Left forelimb (tissue), 1 donor: ENCODE measurements around the gene PRR29.
"Not testable (repeated sequence)": the region's sequence is repeated elsewhere in the genome, so short reads cannot be mapped to it uniquely, and the experiment has no call there.

ENCODE experiments used
- DNase-seq: peaks from one replicate; pipeline ENCODE4 v3.0.0-alpha.2; 2018; ENCODE audit warnings: low spot score

PRR29 gene

DNA sequence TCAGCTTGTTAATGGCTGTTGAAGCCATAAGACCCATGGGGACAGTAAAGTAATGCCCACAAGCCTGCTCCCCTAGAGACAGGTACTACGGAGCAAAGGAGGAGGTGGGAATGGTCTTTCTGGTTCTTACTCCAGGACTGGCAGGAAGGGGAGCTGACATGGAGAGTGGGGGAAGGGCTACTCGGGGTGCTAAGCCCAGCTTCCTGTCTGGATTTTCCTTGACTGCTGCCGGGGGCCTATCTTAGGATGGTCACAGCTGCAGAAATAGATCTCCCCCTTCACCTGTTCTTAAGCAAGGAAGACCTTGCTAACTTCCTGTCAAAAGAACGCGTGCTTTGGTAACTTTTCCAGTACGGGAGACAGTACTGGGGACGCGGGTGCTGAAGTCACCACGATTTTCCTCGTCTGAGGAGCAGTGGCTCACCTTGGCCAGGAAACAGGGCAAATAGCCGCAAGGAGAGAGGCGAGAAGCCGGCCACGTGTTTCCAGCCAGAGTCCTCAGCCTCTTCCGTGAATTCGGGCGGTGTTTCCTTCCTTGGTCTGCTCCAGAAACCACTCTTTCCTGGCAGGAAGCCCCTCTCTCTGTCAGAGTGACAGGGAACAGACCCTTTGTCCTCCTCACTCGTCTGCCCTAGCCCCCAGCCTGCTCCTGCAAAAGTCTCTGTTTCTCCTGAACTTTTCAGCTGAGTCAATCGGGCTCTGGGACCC lies 656 bp upstream of the PRR29 start:
- no peak for DNase-seq

DNA sequence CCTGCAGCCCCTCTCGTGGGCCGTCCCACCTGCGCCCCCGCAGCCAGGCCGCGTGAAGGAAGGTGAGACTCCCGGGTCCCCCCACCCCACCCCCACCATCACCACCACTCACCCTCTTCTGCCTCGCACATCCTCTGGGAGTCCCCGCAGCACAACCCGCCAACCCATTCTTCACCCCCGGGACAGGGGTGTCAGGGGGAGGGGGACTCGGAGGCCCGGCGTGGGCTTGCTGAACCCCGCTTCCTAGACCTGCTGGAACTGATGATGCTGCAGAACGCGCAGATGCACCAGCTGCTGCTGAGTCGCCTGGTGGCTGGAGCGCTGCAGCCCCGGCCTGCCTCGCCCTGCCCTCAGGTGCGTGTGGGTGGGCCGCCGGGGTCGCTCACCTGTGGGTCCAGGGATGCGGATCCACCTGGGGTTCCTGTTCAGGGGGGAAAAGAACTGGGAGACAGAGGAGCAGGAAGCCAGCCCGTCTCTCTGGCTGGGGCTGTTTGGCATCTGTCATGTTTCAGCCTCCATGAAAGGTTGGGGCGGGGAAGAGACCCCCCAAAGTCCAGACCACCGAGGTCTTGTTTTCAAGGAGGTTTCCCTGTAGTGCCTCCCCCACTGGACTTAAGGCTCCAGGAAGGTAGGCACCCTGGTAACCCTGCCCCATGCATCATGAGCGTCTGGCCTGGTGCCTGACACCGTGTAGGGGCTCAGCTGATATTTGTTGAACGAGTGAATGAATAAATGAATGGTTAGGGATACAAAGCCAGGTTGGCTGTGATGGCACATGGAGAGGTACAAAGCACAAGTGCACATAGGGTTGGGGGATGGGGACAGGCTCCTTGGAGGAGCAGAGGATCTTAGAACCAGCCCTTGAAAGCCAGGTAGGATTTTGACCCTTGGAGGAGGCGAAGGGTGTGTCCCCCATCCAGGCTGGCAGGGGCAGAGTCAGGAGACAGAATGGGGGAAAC lies 849 bp downstream of the PRR29 start:
- DNase-seq, result no peak

DNA sequence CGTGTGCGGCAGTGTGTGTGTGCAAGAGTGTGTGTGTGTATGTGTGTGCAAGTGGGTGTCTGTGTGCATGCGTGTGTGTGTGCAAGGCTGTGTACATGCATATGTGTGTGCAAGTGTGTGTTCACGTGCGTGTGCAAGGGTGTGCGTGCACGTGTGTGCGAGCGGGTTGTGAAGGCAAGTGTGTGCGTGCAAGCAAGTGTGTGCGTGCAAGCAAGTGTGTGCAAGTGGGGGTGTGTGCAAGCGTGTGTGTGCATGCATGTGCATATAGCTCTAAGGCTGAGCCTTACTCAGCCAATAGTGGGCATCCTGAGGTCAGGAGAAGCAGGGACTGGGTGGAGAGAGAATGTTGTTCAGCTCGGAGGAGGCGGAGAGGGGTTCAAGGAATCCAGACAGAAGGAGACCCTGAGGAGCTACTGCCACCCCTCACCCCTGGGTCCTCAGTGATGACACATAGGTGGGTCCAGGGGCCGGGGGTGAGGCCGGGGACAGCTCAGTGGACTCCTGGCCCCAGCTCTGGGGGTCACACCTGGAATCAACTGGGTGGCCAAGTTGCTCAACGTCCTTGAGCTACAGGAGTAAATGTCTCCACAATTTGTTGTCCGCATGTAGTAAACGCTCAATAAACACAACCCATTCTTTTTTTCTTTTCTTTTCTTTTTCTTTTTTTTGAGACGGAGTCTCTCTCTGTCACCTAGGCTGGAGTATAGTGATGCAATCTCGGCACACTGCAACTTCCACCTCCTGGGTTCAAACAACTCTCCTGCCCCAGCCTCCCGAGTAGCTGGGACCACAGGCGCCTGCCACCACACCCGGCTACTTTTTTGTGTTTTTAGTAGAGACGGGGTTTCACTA lies 1.8 kb downstream of the PRR29 start:
- no peak for DNase-seq

DNA sequence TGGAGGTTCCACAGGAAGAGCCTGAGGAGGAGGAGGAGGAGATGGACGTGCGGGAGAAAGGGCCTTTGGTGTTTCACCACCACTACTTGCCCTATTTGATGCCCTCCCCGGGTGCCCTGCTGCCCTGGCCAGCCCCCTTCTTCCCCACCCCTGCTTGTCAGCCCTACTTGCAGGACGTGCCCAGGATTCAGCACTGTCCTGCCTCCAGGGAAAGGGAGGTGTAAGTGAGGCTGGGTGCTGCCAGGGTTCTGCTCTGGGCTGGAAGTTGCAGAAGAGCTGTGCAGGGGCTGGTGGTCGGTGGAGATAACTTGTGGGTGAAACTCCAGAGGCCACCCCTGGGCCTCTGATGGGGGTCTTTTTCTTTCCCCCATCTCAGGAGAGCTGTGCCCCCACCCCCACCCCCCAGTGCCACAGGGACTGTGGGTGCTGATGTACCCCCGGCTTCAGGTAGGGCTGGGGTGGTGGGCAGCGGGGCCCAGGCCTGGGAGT lies 3.0 kb downstream of the PRR29 start:
- DNase-seq, result no peak

DNA sequence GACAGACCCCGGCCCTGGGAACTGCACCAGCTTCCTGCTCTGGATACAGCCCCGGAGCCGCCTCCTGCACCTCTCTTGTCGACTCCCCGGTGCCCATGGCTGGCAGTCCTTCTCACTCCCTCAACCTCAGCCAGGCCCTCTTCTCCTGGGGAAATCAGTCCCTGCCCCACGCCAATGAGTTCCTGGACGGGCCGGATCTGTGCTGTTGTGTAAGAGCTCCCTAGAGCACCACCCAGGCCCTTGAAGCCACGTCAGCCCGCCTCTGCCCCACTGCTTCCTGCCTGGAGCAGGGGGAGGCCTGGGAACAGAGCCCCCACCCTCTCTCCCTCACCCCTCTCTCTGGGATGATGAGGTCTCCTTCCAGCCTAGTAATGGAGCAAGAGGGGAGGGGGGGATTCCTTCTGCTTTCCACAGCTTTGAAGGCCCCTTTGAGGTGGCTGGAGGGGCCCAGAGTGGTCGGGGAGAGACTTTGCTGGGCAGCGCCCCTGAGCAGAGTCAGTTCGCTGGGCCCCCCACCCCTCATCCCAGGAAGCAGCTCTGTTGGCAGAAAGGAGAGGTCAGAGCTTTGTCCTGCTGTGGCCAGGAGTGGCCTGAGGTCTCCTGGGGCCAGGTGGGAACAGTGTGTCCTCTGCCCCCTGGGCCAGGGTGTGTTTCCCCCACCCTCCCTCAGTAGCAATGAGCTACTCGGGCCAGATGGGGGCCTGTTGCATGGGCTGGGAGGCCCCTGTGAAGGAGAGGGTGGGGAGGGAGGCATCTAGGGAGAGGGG lies 3.8 kb downstream of the PRR29 start:
- DNase-seq, result no peak

DNA sequence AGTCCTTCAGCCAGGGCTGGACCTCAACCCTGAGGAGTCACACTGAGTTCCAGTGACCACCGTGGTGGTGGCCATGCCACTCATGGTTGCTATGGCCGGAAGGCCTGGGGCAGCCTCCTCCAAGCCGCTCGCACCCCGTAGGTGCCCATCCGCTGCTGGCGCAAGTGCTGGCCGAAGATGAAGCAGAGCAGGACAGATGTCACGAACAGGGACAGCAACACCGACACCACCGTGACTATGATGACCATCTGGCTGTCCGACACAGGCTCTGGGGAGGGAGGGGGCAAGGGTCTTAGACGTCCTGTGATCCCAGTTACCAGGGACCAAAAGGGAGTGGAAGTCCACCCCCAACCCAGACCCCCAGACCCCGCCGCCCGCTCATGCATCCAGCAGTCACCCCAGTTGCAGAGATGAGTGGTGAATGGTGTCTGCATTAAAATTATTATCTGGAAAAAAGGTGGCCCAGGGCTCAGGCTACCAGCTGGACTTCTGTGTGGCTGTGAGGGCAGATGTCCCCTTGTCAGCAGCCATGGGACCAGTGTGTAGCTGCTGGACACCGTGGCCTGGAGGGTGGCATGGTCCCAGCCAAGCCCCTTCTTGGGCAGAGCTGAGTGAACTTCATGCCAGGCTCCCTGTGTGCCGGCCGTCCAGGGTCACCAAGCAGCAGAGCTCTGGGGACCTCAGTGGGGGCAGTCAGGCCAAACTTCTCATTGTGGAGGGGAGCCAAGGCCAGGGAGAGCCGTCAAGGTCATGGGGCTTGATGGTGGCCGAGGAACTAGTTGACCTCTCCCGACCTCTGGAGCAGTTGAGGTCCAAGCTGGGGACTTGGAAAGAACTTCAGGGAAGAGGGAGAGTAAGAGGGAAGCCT lies 4.7 kb downstream of the PRR29 start:
- DNase-seq, result no peak

DNA sequence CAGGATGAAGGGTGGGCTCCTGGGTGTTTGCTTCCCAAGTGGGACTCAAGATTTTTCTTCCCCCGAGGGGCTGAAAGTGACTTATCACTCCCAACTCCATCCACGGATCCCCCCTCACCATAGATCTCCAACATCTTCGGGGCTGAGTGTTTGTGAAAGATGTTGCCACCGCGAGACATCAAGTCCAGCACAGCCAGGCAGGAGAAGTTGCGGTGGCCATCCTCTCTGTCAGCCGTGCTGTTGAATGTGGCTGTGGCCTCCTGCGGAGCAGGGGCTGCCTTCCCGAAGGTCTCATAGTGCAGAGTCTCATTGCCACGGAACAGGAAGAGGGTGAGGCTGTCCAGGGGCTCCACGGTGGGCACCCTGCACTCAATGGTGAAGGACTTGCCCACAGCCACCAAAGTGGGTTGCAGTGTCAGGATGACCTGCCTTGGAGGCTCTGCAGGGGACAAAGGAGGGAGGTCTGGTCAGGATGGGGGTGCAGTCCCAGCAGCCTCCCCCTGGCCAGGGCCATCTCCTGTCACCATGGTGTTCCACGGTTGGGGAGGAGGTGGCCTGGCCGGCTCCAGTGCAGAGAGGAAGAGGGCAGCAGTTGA lies 5.5 kb downstream of the PRR29 start:
- DNase-seq, result no peak

DNA sequence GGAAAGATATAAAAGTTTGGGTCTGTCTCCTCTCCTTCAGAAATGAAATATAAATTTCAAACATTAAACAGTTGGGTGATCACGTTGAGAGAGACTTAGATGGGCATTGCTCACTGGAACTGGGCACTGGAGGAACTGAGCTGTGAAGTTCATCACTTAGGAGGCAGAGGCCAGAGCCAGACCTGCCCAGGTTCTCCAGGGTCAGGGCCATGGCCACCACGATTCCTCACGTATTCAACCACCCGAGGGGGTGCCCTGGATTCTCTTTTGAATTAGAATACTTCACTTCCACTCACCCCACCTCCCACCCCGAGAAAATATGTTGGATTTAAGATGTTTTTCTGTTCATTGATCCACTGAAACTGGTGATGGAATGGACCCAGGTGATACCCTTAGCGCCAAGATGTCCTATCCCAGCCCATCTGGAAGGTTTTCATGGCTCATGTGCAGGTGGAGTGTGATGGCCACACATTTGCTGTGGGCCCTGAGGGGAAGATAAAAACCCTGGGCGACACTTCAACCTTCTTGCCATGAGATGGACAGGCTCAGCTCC lies 6.1 kb downstream of the PRR29 start:
- no peak for DNase-seq

DNA sequence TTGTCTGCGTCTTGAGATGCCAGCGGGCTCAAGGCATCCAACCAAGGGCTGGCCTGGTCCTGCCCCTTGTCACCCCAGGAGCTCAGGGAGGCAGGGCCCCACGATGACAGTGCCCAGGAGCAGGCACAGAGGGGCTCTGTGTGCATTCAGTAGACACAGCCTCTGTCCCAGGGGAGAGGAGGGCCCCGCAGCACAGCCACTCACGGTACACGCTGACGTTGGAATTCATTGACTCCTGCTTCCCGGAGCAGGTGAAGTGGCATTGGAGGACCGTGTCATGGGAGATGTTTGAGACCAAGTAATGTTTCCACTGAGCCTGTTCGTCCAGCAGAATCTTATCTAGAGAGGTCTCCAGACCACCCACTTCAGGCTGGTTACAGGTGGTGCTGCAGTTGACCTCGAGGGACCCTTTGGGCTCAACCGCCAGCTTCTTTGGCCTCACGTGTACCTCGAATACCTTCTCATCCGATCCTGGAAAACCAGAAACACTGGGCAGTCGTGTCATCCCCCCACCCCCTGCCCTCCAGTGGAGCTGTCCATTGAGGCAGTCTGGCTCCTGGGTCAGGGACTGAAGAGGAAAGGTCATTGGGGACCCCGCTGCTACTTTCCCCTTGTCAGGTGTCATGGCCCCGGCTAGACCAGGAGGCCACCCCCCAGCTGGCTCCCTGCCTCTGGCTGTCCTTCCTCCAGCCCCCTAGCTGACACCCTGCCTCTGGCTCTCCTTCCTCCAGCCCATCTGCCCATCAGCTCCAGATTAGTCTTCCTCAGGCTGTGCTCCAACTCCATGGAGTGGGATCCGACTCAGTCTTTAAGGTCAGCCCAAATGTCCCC lies 7.0 kb downstream of the PRR29 start:
- DNase-seq, result no peak

DNA sequence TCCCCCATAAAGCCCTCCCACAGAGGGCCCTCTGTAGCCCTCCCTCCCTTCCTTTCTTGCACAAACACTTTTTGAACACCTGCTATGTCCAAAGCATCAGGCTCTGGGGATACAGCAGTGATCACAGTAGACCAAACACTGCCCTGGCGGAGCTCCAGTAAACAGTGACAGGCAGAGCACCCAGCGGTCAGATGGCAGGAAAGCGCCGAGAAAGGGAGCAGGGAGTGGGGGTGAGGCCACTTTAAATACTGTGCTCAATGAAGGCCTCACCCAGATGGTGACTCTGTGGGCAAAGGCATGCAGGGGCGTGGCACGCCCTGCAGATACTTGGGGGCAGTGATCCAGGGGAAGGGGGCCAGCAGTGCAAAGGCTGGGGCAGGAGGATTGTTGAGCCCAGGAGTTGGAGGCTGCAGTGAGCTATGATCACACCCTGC lies 7.6 kb downstream of the PRR29 start:
- no peak for DNase-seq

DNA sequence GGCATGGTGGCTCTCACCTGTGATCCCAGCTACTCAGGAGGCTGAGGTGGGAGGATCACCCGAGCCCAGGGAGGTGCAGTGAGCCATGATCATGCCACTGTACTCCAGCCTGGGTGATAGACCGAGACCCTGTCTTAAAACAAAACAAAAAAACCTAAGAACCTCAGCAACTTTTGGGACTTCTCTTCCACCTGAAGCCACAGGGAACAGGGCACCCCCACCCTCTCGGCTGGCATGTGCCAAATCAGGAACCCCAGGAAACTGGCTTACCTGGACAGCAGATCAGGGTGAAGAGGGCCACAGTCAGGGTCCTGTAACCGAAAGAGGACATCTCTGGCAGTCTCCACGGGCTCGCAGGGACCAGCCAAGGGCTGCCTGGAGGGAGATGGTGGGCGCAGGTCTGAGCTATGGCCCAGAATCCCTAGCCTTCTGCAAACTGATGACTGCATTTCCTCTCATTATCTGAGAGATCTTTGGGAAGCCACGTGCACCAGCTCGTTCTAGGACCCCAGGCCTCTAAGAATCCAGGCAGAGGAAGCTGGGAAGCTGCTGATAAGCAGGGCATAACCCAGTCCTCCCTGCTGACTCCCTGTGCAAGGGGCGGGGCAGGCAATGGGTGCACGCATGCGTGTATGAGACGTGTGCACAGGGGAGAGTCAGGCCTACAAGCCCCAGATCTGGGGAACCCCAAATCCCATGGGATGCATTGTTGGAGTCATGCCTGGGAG lies 8.4 kb downstream of the PRR29 start:
- no peak for DNase-seq

DNA sequence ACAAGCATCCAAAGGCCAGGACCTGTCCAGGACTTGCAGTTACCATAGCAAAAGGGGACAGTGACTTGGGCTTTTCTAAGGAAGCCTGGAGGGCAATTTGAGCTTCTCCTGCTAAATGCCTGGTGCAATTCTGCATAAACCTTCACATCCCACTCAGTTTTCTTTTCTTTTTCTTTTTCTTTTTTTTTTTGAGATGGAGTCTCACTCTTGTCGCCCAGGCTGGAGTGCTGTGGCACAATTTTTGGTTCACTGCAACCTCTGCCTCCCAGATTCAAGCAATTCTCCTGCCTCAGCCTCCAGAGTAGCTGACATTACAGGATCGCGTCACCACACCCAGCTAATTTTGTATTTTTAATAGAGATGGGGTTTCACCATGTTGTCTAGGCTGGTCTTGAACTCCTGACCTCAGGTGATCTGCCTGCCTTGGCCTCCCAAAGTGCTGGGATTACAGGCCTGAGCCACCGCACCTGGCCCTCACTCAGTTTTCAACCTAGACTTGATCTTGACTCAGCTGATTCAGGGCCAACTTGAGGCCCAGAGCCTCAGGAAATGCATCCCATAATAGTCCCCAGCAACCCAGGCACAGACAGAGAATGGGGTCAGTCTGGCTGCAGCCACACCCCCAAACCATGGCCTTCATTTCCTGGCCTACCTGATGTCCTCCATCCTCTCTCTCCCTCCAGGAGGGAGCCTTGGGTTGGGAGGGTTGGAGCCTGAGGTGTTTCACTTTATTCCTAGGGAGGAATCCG lies 9.1 kb downstream of the PRR29 start:
- not testable (repeated sequence) for DNase-seq

DNA sequence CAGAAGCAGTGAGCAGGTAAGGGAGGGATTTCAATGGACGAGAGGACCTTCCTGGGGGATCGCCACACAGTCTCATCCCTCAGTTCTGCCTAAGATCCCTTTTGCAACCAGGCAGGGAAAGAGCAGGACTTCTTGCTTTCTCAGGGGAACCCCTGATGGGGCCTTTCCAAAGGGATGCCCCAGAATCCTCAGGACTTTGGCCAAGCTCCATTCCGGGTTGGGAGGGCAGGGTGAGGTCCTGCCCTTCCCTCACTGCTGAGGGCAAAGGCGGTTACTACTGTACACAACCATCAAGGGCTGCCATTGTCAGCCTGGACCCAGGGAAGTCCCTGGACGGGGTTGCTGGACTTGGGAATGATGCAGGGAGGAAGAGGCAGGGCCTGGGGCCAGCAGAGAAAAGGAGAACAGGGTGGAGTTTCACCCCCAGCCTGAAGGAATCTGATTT lies 9.7 kb downstream of the PRR29 start:
- DNase-seq, result no peak

DNA sequence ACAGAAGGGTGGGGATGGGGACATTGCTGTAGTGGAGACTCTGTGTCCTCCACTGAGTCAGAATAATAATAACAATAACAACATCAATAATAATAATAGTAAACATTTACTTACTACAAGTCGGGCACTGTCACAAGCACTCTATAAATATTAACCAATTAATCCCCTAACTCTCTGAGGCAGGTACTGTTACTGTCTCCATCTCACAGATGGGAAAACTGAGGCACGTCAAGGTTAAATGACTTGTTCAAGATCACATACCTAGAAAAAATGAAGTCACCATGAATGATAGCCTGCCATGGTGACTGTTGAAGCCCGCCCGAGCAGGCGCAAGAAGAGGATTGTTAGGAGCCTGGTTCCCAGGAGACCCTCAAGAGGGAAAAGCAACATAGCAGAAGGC lies 10.2 kb downstream of the PRR29 start:
- no peak for DNase-seq

DNA sequence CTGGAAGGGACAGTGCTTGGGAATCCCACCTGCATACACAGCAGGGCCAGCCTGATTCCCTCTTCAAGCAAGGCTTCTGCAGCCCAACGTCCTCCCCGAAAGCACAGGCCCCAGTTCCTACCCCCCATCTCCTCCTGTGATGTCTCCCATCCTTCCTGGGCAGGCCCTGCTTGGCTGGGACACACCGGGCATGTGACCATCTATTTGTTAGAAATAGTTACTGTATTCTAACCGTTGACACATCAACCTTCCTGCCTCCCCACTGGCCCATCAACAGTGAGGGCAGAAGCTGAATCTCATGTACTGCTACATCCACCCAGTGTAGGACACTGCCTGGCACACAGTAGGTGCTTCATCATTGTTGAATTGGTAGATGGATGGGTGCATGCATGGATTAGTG lies 10.7 kb downstream of the PRR29 start:
- no peak for DNase-seq

DNA sequence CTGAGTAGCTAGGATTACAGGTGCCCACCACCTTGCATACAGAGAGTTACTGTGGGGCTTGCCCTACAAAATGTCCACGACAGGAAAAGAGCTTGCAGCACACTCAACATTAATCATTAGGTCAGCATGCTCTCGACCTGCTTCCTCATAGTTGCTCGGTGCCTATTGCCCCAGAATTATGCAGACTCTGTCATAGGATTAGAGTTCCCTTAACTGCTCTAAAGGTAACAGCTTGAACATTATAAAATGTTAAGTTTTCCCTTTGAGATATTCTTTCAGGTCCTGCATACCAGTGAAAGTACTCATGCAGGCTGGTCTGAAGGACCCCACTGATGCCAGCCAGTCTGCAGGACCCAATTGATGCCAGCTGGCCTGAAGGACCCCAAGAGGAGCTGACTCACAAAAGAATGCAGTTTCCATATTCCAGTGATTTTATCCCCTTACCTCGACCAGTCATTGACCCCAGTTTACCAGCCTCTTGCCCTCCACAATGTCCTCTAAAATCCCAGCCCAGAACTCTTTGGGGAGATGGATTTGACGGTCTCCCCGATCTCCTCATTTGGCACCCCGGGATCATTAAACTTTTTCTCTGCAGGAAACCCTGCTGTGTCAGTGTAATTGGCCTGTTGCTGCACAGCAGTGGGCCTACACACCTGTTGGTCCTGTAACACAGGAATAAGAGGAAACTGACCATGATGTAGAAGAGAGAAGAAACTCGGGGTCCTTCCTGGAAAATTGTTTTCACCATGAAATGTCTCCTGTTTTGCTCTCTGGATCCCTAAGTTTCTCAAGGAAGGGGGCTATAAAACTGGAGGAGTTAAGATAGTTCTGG lies 11.6 kb downstream of the PRR29 start:
- no peak for DNase-seq
